CD4-positive, alpha-beta T cell treated with Interleukin-15 for 1 hour (primary cell): ENCODE results near the gene BANK1.

Experiments used
- DNase-seq: peaks from one replicate; pipeline ENCODE4 v3.0.0-alpha.2; 2020

BANK1 gene

GRCh38 chr4:101967697-101968346 is 177.3 kb downstream of the BANK1 start:
- no peak for DNase-seq

- DNase-seq = no peak
Observed at GRCh38 chr4:101968364-101968763, 177.8 kb downstream of the BANK1 start.

GRCh38 chr4:101969965-101970364 is 179.4 kb downstream of the BANK1 start:
- DNase-seq = no peak

GRCh38 chr4:101970547-101971155 is 180.1 kb downstream of the BANK1 start:
- DNase-seq = no peak

- DNase-seq = no peak
Observed at GRCh38 chr4:101972791-101973190, 182.3 kb downstream of the BANK1 start.

- no peak for DNase-seq
Observed at GRCh38 chr4:101973361-101973760, 182.8 kb downstream of the BANK1 start.

- no peak for DNase-seq
Observed at GRCh38 chr4:101977076-101977475, 186.5 kb downstream of the BANK1 start.

- DNase-seq = no peak
Observed at GRCh38 chr4:101981756-101982155, 191.2 kb downstream of the BANK1 start.

- no peak for DNase-seq
Observed at GRCh38 chr4:101983835-101984234, 193.3 kb downstream of the BANK1 start.

GRCh38 chr4:101987623-101988243 is 197.2 kb downstream of the BANK1 start:
- DNase-seq = no peak

GRCh38 chr4:101989551-101989950 is 199.0 kb downstream of the BANK1 start:
- no peak for DNase-seq

GRCh38 chr4:101992446-101992845 is 201.9 kb downstream of the BANK1 start:
- DNase-seq = no peak

GRCh38 chr4:101993002-101993841 is 202.7 kb downstream of the BANK1 start:
- no peak for DNase-seq

- no peak for DNase-seq
Observed at GRCh38 chr4:101993842-101994775, 203.6 kb downstream of the BANK1 start.

- DNase-seq = no peak
Observed at GRCh38 chr4:102007959-102008425, 217.5 kb downstream of the BANK1 start.

GRCh38 chr4:102008711-102009110 is 218.2 kb downstream of the BANK1 start:
- DNase-seq = no peak

- DNase-seq = no peak
Observed at GRCh38 chr4:102022343-102022742, 231.8 kb downstream of the BANK1 start.

- DNase-seq = no peak
Observed at GRCh38 chr4:102027961-102028360, 237.4 kb downstream of the BANK1 start.

GRCh38 chr4:102031406-102031805 is 240.9 kb downstream of the BANK1 start:
- DNase-seq = no peak

GRCh38 chr4:102036016-102036415 is 245.5 kb downstream of the BANK1 start:
- no peak for DNase-seq

- DNase-seq = no peak
Observed at GRCh38 chr4:102036619-102037376, 246.3 kb downstream of the BANK1 start.
